Left cardiac atrium (tissue), 4 donors: ENCODE measurements around the gene NGF. TPM values are rescaled to one million over a fixed set of nuclear protein-coding genes. Genes with fewer than 3 reads are reported as not detected.

Source experiments
- ATAC-seq, 2 donors: fragments of 200-7000 bp; cut with Tn5 transposase; one replicate each; pipeline ENCODE4 v1.9.1; 2020; ENCODE audit warnings: mild to moderate bottlenecking in 2 of 2, moderate library complexity in 2 of 2
- DNase-seq: peaks from one replicate; pipeline ENCODE4 v3.0.0-alpha.2; 2020
- intact Hi-C, 2 donors: fragments of 100-400 bp; cut with DNase I; formaldehyde crosslinking; loops; one replicate each; pipeline versions ENCODE4 v1.14.1 to v1.15.1; 2022 to 2023
- total RNA-seq, 2 donors: library from RNA; stranded (reverse); fragmentation: NEBNext Ultra II Directional; extraction: Animal tissue kit (Norgen Biotek cat#: 25700); gene quantifications; one replicate each; pipeline ENCODE4 v1.2.1, GENCODE V29; 2021
- donor health status: DM: no; HTN: yes; CAD: no.
- donor health status: DM: no; HTN: yes; CAD: no; lungs with severe emphysema.
- donor health status: DM: yes; HTN: yes; CAD: no.
- donor health status: Dilated cardiomyopathy.

The NGF gene
- total RNA-seq, 2 donors from 2014 or later = 4.4 to 6.9 TPM

GRCh38 chr1:115289940-115290339 lies 48.1 kb downstream of the NGF start:
- DNase-seq (no peak), ATAC-seq (peak in 1 of 2 donors; percentile 24)
- intact Hi-C loops = loop anchor here in 1 of 2 donors (10.0 kb wide), 1 partner anchor 165 kb away; no protein-coding TSS in a partner anchor

- DNase-seq (no peak), ATAC-seq (no peak)
- intact Hi-C loops = loop anchor here in 1 of 2 donors (10.0 kb wide), 1 partner anchor 166 kb away; no protein-coding TSS in a partner anchor
These were observed 49.4 kb downstream of the NGF start for GRCh38 chr1:115288591-115289198.

GRCh38 chr1:115286431-115287205 lies 51.4 kb downstream of the NGF start:
- intact Hi-C loops = loop anchor here in 1 of 2 donors (10.0 kb wide), 1 partner anchor 168 kb away; no protein-coding TSS in a partner anchor
- DNase-seq (no peak), ATAC-seq (no peak)

GRCh38 chr1:115284209-115284608 lies 53.8 kb downstream of the NGF start:
- ATAC-seq = peak; percentile 10 to 12
- intact Hi-C loops = loop anchor here in 1 of 2 donors (10.0 kb wide), 1 partner anchor 171 kb away; no protein-coding TSS in a partner anchor
- DNase-seq = peak; percentile 54

GRCh38 chr1:115283681-115284146 lies 54.3 kb downstream of the NGF start:
- DNase-seq = peak; percentile 67
- intact Hi-C loops = loop anchor here in 1 of 2 donors (10.0 kb wide), 1 partner anchor 171 kb away; no protein-coding TSS in a partner anchor
- peak; percentile 21 to 36 for ATAC-seq

- DNase-seq (no peak), ATAC-seq (peak in 1 of 2 donors; percentile 30)
- intact Hi-C loops = loop anchor here in 1 of 2 donors (10.0 kb wide), 1 partner anchor 172 kb away; no protein-coding TSS in a partner anchor
These were observed 54.8 kb downstream of the NGF start for GRCh38 chr1:115283249-115283648.

GRCh38 chr1:115282807-115283208 lies 55.2 kb downstream of the NGF start:
- DNase-seq = peak; percentile 87
- intact Hi-C loops = loop anchor here in 1 of 2 donors (10.0 kb wide), 1 partner anchor 172 kb away; no protein-coding TSS in a partner anchor
- peak; percentile 93 to 94 for ATAC-seq

GRCh38 chr1:115281143-115281542 lies 56.9 kb downstream of the NGF start:
- intact Hi-C loops = loop anchor here in 1 of 2 donors (10.0 kb wide), 1 partner anchor 174 kb away; no protein-coding TSS in a partner anchor
- ATAC-seq (no peak), DNase-seq (no peak)

- intact Hi-C loops = loop anchor here in 1 of 2 donors (10.0 kb wide), 1 partner anchor 175 kb away; no protein-coding TSS in a partner anchor
- DNase-seq = no peak
- no peak for ATAC-seq
These were observed 58.0 kb downstream of the NGF start for GRCh38 chr1:115280064-115280463.

- intact Hi-C loops = no loop called here
- no peak for ATAC-seq
- no peak for DNase-seq
These were observed 59.8 kb downstream of the NGF start for GRCh38 chr1:115278211-115278610.

GRCh38 chr1:115277276-115277675 lies 60.8 kb downstream of the NGF start:
- ATAC-seq (peak in 1 of 2 donors; percentile 74), DNase-seq (no peak)
- intact Hi-C loops = no loop called here

- intact Hi-C loops = no loop called here
- no peak for ATAC-seq
- no peak for DNase-seq
These were observed 62.8 kb downstream of the NGF start for GRCh38 chr1:115275216-115275615.

- no peak for DNase-seq
- peak; percentile 39 to 57 for ATAC-seq
- intact Hi-C loops = no loop called here
These were observed 63.6 kb downstream of the NGF start for GRCh38 chr1:115274467-115274866.

- ATAC-seq (peak; percentile 89 to 90), DNase-seq (peak; percentile 60)
- intact Hi-C loops = no loop called here
These were observed 71.2 kb downstream of the NGF start for GRCh38 chr1:115266729-115267421.

- intact Hi-C loops = no loop called here
- DNase-seq (no peak), ATAC-seq (no peak)
These were observed 73.0 kb downstream of the NGF start for GRCh38 chr1:115265099-115265498.

GRCh38 chr1:115262886-115263285 lies 75.2 kb downstream of the NGF start:
- intact Hi-C loops = no loop called here
- peak in 1 of 2 donors; percentile 59 for ATAC-seq

GRCh38 chr1:115261496-115261895 lies 76.6 kb downstream of the NGF start:
- ATAC-seq = no peak

More at GRCh38 chr1:115262886-115263285, 75.2 kb downstream of the NGF start:
- no peak for DNase-seq

GRCh38 chr1:115258302-115258866 lies 79.7 kb downstream of the NGF start:
- ATAC-seq (no peak), DNase-seq (no peak)
- intact Hi-C loops = no loop called here

More at GRCh38 chr1:115261496-115261895, 76.6 kb downstream of the NGF start:
- DNase-seq = no peak
- intact Hi-C loops = no loop called here

GRCh38 chr1:115257591-115257990 lies 80.5 kb downstream of the NGF start:
- DNase-seq (no peak), ATAC-seq (no peak)
- intact Hi-C loops = no loop called here
